AG09319 (cell line): Measurements from ENCODE around the gene GPX6.

Source experiments
- DNase-seq: peaks from one replicate; pipeline ENCODE4 v3.0.0-alpha.2; 2010; ENCODE audit warnings: low read depth; ENCODE audit errors: extremely low read depth
- TF ChIP-seq, protein P1 (sequence below): IDR thresholded peaks from 2 replicates; pipeline ENCODE4 v1.5.1; 2011; ENCODE audit warnings: low read depth, mild to moderate bottlenecking, inconsistent platforms, low read length, moderate library complexity

The GPX6 gene

DNA sequence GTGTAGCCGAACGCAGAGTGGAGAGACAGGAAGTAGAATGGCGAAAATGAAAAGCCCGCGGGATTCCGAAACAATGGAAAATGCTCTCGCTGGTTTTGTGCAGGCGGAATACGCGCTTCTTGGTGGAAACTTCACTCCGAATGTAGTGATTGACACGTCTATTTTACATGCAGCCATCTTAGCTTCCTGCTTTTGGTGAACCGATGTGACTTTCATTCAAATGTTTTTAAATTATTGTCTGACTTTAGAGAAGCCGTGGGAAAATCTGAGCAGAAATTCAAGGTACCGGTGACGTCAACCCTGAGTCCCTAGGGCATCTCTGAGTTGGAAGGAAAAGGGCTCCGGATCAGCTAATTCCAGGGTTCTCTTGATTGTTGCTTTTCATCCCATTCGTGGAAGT lies 21.5 kb upstream of the GPX6 start:
- TF ChIP-seq, protein P1, sequence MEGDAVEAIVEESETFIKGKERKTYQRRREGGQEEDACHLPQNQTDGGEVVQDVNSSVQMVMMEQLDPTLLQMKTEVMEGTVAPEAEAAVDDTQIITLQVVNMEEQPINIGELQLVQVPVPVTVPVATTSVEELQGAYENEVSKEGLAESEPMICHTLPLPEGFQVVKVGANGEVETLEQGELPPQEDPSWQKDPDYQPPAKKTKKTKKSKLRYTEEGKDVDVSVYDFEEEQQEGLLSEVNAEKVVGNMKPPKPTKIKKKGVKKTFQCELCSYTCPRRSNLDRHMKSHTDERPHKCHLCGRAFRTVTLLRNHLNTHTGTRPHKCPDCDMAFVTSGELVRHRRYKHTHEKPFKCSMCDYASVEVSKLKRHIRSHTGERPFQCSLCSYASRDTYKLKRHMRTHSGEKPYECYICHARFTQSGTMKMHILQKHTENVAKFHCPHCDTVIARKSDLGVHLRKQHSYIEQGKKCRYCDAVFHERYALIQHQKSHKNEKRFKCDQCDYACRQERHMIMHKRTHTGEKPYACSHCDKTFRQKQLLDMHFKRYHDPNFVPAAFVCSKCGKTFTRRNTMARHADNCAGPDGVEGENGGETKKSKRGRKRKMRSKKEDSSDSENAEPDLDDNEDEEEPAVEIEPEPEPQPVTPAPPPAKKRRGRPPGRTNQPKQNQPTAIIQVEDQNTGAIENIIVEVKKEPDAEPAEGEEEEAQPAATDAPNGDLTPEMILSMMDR = no peak
- no peak for DNase-seq

DNA sequence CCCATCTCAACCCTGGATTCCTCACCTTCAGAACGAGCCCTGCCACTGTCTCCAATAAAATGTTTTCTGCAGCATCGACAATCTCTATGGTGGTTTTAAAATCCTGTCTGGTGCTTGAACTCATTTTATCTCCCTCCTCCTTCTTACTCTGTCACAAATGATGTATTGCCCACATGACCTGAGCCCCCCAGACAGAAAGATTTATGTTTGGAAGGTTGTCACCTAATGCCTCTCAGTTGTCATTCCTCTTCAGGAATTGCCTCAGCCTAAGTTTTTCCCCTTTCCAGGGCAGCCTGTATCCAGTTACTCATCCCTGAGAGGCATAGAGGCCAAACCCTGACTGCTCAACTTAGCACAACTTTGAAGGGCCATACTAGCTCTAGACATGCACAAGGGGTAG lies 19.3 kb upstream of the GPX6 start:
- TF ChIP-seq, protein P1 = no peak
- no peak for DNase-seq

DNA sequence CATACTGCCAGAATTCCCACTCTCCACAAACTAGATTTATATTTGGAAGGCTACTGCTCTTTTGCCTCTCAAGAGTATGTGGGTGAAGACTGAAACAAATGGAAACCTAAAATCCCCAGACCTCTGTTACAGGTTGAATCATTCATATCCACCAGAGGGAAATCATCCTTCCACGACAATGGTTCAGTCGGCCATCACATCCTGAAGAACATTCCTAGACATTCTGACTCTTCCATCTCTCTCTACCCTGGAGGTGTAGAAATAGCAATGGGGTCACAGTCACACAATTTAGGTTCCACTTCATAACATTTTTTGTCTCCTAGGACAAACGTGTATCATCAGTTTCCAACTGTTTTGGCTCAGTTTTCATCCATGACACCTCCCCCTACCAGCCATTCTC lies 18.7 kb upstream of the GPX6 start:
- TF ChIP-seq, protein P1 = no peak
- DNase-seq = no peak

DNA sequence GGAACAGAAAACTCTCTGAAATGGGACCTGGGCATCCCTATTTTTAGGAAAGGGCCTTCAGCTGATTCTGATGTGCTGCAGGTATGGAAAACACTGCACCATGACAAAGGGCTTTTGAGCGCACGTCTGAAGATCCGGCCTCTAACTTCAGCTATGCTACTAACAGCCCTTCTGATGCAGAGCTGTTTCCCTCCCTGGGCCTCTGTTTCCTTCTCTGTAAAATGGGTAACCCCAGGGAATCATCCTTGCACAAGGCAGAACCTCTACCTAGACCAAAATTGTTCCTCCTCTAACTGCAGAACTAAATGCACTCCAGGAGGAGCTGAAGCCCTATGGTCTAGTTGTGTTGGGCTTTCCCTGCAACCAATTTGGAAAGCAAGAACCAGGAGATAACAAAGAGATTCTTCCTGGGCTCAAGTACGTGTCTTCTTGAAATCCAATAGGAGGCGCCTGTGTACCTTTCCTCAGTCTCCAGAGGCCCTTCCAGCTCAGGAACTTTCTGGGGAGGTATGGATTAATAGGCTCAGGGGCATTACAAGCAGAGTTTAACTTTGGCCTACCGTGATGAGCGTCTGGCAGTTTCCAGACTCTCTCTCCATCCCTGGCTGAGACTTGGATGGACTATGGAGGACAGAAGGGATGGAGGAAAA lies 16.0 kb upstream of the GPX6 start:
- DNase-seq = no peak
- TF ChIP-seq, protein P1 = no peak

DNA sequence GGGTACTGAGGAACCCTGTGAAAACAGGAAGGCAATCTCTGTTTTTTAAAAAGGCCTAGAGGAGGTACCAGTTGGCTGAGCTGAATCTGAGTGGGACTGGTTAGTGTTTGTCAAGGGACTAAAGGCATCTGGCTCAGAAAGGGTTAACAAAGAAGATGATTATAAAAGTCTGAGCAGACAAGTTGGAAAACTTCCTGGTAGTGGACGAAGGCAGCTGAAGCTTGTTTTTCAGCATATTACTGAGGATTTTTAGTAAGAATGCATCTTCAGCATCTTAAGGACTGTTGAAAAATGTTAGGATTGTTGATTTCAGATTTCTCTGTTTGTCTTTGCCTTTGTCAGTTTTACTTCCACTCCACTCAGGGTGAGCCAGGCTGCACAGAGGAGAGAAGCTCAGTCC lies 15.2 kb upstream of the GPX6 start:
- TF ChIP-seq, protein P1 = no peak

DNA sequence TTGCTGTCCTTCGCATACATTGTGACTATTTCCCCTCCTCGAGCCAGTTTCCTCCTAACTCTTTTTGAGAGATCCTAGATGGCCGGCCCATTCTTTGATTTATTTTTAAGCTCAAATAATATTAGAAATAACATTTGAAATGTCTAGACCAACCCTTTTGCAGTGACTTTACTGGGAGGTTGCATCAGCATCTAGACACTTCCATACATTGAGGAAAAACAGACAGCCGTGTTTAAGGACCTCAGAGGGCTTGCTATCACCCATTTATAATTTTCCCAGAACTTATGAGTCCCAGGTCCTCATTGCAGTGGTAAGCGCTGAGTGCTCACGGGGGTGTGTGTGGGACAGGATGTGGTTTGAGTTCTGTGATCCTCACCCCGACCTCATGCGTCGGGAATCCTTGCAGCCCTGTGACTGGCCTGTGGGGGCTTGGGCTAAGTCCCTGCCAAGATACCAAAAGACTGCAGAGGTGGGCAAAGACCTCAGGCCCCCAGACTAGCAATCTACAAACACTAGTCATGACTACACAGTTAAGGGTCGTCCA lies 10.0 kb upstream of the GPX6 start, which contains the start of gene GPX5:
Gene GPX5 (plus strand): TSS at position 386 of the 544 bp plus-strand sequence. CDS start 133 bp downstream, at position 519.
- TF ChIP-seq, protein P1 = no peak
- no peak for DNase-seq

More for the DNA sequence above, 15.2 kb upstream of the GPX6 start:
- DNase-seq = no peak

DNA sequence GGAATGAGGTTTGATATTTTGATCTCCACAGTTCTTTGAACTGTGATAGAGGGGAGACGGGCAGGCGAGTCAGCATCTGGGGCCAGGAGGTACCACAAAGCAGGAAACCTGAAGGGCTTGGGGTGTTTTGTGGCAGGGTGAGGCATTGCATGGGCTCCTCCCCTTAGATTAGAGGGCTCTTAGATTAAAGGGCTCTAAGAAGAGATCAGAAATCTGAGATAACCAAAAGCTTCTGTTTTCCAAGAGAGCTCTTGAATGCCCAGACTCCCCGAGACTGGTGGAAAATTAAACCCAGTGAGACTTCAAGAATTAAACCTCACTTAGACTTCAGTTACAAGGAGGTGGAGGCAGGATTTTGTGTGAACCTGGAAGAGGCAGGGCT lies 7.6 kb upstream of the GPX6 start:
- TF ChIP-seq, protein P1 = no peak
- no peak for DNase-seq
